Right lobe of liver (tissue), 6 donors: ENCODE results near the gene KIAA0513. TPM values are rescaled to one million over a fixed set of nuclear protein-coding genes. Genes with fewer than 3 reads are reported as not detected.

Source experiments
- ATAC-seq, 4 donors: fragments of 200-7000 bp; cut with Tn5 transposase; one replicate each; pipeline ENCODE4 v1.9.1; 2020; ENCODE audit warnings: mild to moderate bottlenecking in 4 of 4, moderate library complexity in 4 of 4
- DNase-seq, 3 donors: peaks; one replicate each; pipeline ENCODE4 v3.0.0-alpha.2; 2020
- H3K27ac ChIP-seq, 3 donors: fragments of 200-600 bp; one replicate each; pipeline ENCODE4 v1.8.0; 2022
- H3K27me3 ChIP-seq, 2 donors: fragments of 200-600 bp; one replicate each; pipeline ENCODE4 v1.8.0; 2022
- H3K36me3 ChIP-seq, 4 donors: fragments of 200-600 bp; sonication (generic) in 1 of 4; one replicate each; pipeline versions ENCODE4 v1.5.1 to v1.8.0; 2017 to 2022; ENCODE audit warnings: control low read depth in 1 of 4
- H3K4me1 ChIP-seq, 4 donors: fragments of 200-600 bp; sonication (generic) in 1 of 4; one replicate each; pipeline versions ENCODE4 v1.5.1 to v1.8.0; 2017 to 2022; ENCODE audit warnings: control low read depth in 1 of 4
- H3K4me3 ChIP-seq, 3 donors: fragments of 200-600 bp; one replicate each; pipeline ENCODE4 v1.8.0; 2022
- H3K9me3 ChIP-seq, 4 donors: fragments of 200-600 bp; sonication (generic) in 1 of 4; one replicate each; pipeline versions ENCODE4 v1.5.1 to v1.8.0; 2017 to 2022; ENCODE audit warnings: control low read depth in 1 of 4
- CTCF ChIP-seq, 4 donors: fragments of 200-600 bp in 3 of 4; fragments of 450-650 bp in 1 of 4; IDR thresholded peaks; one replicate each; pipeline versions ENCODE4 v1.5.1 to v1.8.0; 2016 to 2022; ENCODE audit warnings: antibody characterized with exemption in 4 of 4, mild to moderate bottlenecking in 2 of 4
- POLR2A ChIP-seq: fragments of 450-650 bp; IDR thresholded peaks from one replicate; pipeline ENCODE4 v1.6.1; 2017; ENCODE audit warnings: antibody characterized with exemption, mild to moderate bottlenecking
- WGBS: methylation state at CpG from one replicate; pipeline ENCODE4 v1.1.6; 2018; ENCODE audit warnings: low coverage, low lambda C conversion rate; ENCODE audit not compliant: insufficient coverage; ENCODE audit errors: missing lambda C conversion rate; 5-methylcytosine and 5-hydroxymethylcytosine counted together
- intact Hi-C, 2 donors: fragments of 100-400 bp; cut with DNase I; formaldehyde crosslinking; loops; one replicate each; pipeline versions ENCODE4 v1.11.2 to v1.14.1; 2022
- total RNA-seq, 6 experiments: library from RNA; depleted of rRNA in 2 of 6; stranded (reverse); fragments of >200 nt in 2 of 6; fragmentation: NEBNext Ultra II Directional in 3 of 6; extraction: Animal tissue kit (Norgen Biotek cat#: 25700) in 3 of 6; gene quantifications; one replicate each; pipeline versions ENCODE4 v1.1.0 to v1.2.4, GENCODE V29; 2016 to 2023
- donor health status: DM: no; HTN: yes; CAD: no.
- donor health status: DM: no; HTN: no; CAD: no.
- donor health status: DM: no; HTN: no; CAD: no.
- donor health status: DM: no; HTN: yes; CAD: no.
- donor health status: DM: no; HTN: yes; CAD: no.

The KIAA0513 gene
- total RNA-seq, 6 experiments from 2014 or later = 2.6 to 7.4 (median 4.7) TPM

- intact Hi-C loops = loop anchor here in 1 of 2 donors (10.0 kb wide), 1 partner anchor 115 kb away; no protein-coding TSS in a partner anchor
- TF ChIP-seq CTCF (IDR thresholded peaks at IDR 0.05) (no peak), POLR2A (no peak)
- no peak overlapping the region for H3K27ac ChIP-seq
- H3K27me3 ChIP-seq = no peaks in the 10 kb centered on the region
- H3K4me1 ChIP-seq = no peaks in the 10 kb centered on the region
- WGBS = 86% methylated on average over 6 of the region's 22 CpGs
- H3K4me3 ChIP-seq = no peak overlapping the region
- no peaks in the 10 kb centered on the region for H3K9me3 ChIP-seq
- no peak for DNase-seq
- no peak for ATAC-seq
- H3K36me3 ChIP-seq = no peaks in the 10 kb centered on the region
Measured at GRCh38 chr16:85079785-85080570, 52.4 kb downstream of the KIAA0513 start.

- no peaks in the 10 kb centered on the region for H3K27me3 ChIP-seq
- intact Hi-C loops = loop anchor here in 1 of 2 donors (10.0 kb wide), 1 partner anchor 116 kb away; no protein-coding TSS in a partner anchor
- no peak overlapping the region for H3K4me3 ChIP-seq
- no peak for ATAC-seq
- H3K9me3 ChIP-seq = no peaks in the 10 kb centered on the region
- no peaks in the 10 kb centered on the region for H3K36me3 ChIP-seq
- H3K27ac ChIP-seq = no peak overlapping the region
- no peak for DNase-seq
- TF ChIP-seq POLR2A = no peak
- no peak for TF ChIP-seq CTCF (IDR thresholded peaks at IDR 0.05)
- 85% methylated on average over 9 of the region's 9 CpGs for WGBS
- no peaks in the 10 kb centered on the region for H3K4me1 ChIP-seq
Measured at GRCh38 chr16:85081038-85081437, 53.4 kb downstream of the KIAA0513 start.

DNA sequence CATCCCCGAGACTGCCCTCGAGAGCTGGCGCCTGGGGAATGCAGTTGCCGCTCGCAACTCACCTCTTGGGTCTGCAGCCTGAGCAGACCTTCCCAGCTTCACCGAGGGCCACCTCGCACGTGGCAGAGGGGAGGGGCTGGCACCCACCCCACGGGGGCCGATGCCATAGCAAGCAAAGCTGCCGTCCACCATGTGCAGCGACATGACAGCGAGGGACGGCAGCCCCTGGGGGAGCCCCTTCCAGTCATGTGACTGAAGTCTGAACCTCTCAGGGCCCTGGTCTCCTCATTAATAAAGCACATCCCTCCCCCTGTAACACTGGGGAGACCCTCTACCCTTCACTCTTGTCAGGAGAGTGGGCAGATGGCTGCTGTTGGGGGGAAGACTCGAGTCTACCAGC is 54.2 kb downstream of the KIAA0513 start:
- Histone ChIP-seq H3K4me1 (no peaks in the 10 kb centered on the region), H3K36me3 (no peaks in the 10 kb centered on the region), H3K4me3 (no peak overlapping the region), H3K27ac (no peak overlapping the region), H3K9me3 (no peaks in the 10 kb centered on the region), H3K27me3 (no peaks in the 10 kb centered on the region)
- TF ChIP-seq CTCF (IDR thresholded peaks at IDR 0.05) (no peak), POLR2A (no peak)
- WGBS = no CpG with 5 or more reads among the region's 15 CpGs
- intact Hi-C loops = loop anchor here in 1 of 2 donors (10.0 kb wide), 1 partner anchor 117 kb away; no protein-coding TSS in a partner anchor
- DNase-seq (no peak), ATAC-seq (no peak)

DNA sequence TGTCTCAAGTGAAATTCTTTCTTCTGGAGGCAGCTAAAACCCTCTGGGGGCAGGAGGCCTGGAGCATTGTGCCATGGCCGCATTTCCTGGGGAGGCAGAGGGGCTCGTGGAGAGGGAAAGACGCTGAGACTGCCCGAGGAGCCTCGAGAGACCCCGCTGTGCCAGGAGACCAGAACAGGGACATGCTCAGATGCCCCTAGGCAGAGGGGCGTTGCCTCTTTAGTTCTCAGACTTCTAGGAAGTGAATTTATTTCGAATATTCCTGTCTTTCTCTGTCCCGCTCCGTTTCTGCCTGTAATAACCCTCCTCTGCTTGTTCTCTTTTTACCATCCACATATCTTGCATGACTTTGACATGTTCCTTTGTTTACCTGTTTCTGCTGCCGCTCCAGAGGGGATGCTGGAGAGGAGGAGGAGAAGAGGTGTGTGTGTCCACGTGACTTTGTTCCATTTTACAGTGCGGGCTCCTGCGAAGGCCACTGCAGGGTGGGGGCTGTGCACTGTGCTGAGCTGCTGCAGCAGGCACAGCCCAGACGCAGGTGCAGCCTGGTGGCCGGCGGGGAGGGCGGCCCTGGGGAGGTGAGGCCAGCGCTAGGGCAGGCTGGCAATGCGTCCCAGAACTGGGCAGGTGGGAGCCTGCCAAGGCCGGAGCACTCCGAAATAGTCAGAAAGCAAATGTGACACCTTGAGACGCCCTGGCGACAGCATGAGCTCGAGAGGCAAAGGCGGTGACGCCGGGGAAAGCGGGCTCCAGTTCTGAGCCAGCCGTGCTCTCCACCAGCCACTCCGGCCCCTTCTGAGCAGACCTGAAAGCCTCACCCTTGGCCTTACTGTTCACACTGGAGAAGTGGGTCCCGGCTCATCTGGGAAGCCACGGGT is 54.8 kb downstream of the KIAA0513 start:
- ATAC-seq (no peak), DNase-seq (no peak)
- H3K4me3 ChIP-seq = no peak overlapping the region
- no peak for TF ChIP-seq CTCF (IDR thresholded peaks at IDR 0.05)
- TF ChIP-seq POLR2A = no peak
- intact Hi-C loops = loop anchor here in 1 of 2 donors (10.0 kb wide), 1 partner anchor 118 kb away; no protein-coding TSS in a partner anchor
- no peaks in the 10 kb centered on the region for H3K27me3 ChIP-seq
- H3K27ac ChIP-seq = no peak overlapping the region
- 81% methylated on average over 24 of the region's 33 CpGs for WGBS
- H3K9me3 ChIP-seq = no peaks in the 10 kb centered on the region
- H3K4me1 ChIP-seq = no peaks in the 10 kb centered on the region
- H3K36me3 ChIP-seq = no peaks in the 10 kb centered on the region
